Embryonic facial prominence (tissue), 1 donor: Measurements from ENCODE around the gene ANKRD55.
"Not testable (repeated sequence)": the region's sequence is repeated elsewhere in the genome, so short reads cannot be mapped to it uniquely, and the experiment has no call there.

Source experiments
- DNase-seq: peaks from one replicate; pipeline ENCODE4 v3.0.0-alpha.2; 2016; ENCODE audit errors: extremely low spot score

The ANKRD55 gene

DNA sequence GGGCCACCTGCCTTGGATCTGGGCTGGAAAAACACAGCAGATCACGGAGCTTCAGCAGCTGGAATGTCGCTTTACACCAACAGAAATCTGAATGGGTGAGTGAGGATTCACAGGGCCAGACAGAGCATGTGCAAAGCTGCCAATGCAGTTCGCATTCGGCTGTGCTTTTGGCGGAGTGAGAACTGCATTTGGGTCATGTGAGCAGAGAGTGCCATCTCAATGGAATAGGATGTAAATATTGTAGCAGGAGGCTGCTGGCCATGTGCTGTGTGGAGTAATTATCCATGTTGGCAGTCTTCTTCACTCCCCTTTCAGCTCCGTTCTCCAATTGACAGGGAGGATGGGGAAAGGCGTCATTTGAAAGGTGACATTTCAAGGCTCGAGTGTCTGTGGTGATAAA lies at the start of gene ANKRD55:
Gene ANKRD55 (minus strand): TSS at position 101 of the 400 bp plus-strand sequence. CDS start 417 bp downstream, outside the sequence.
- no peak for DNase-seq

DNA sequence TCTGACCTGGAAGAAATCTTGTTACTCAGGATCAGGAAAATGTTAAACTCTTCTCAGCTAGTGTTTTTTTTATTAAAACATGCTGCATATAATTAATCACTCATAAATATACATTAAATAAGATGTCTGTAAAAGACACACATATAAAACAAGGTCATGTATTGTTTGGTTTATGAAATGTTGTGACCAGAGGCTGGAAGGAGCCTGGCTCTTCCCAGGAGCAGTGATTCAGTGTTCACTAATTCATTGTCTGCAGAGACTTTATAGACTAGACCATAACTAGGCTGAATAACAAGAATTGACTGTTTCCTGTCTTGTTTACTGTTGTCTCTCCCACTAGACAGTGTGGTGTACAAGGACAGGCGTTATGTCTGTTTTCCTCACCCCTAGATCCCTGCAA lies 49.1 kb upstream of the ANKRD55 start:
- DNase-seq: no peak

DNA sequence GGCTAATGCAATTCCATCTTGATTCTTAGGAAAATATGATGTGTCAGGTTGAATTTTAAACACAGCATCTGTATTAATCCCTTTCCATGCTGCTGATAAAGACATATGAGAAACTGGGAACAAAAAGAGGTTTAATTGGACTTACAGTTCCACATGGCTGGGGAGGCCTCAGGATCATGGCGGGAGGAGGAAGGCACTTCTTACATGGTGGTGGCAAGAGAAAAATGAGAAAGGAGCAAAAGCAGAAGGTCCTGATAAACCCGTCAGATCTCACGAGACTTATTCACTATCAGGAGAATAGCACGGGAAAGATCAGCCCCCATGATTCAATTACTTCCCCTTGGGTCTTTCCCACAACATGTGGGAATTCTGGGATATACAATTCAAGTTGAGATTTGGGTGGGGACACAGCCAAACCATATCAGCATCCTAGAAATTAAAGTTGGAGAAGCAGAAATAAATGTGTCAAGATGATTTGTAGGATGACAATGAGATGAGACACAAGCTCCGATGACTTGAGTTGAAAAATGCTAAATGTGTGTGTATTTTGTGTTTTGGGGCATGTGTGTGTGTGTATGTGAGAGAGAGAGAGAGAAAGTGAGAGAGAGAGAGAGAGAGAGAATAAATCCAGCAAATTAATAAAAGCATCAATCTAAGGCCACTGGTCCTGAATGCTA lies 48.5 kb upstream of the ANKRD55 start:
- DNase-seq: no peak

DNA sequence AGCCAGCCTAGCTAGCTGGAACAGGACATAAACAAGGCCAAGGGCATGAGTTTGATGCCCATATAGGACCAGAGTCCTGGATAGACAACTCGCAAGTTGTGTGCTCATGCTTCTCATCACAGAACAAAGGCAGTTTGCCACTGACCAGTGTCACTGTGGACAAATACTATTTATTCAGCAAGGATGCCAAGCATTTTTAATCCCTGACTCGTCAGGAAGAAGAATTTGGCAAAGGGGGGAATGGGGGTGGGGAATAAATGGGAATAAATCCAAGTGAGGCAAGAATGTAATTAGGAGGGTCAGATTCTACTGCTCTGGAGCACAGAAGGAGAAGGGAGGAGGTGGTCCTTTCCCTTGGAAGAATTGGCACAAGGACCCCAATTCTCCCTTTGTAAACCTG lies 46.8 kb upstream of the ANKRD55 start:
- no peak for DNase-seq

DNA sequence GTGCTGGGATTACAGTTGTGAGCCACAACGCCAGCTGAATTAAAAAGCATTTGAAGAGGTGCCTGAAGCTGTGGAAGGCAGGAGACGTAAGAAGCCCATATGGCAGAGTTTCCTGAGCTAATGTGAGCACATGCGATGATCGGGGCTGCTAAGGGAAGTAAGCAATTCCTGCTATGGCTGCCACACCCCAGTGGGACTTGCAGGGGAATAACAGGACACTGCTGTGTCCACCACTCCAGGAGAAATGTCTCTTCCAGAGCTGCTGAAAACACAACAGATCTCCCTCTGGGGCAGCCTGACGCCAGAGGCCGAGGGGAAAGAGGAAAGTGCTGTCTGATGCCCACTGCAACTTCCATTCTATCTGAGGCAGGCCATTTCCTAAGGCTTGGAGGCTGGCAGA lies 46.2 kb upstream of the ANKRD55 start:
- no peak for DNase-seq

DNA sequence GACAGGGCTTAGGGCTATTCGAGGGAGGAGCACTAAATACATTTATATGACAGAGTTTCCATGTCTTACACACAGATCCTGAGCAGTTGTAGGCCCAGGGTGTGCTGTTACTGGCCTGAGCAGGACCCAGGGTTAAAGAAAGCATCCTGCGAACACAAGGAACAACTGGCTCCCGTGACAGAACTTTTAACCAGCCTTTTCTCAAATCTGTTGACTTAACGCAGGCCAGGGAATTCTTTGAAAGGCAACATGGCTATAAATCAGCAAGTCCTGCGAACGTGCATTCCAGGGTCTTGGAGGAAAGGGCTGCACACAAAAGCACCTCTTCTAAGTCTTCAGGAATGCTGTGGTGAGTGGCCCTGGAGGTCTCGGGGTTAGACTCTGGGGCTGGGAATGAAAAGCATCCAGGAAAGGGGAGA lies 45.2 kb upstream of the ANKRD55 start:
- DNase-seq: no peak

DNA sequence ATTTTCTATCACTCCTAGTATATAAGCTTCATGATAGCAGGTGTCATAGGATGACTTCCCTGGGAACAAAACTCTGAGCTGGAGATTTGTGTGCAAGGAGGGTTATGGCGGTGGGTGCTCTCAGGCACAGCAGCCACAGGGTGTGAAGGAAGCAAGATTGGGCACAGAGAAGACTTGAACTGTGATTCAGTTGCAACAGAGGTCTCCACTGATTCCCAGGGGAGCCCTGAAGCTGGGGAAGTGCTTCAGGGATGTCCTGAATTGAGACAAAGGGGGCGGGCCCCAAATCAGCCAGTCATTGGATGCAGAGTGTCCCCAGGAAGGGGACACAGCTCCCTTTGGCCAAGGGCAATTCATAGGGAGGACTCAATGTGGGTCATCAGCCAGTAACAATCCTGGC lies 44.4 kb upstream of the ANKRD55 start:
- DNase-seq: no peak

DNA sequence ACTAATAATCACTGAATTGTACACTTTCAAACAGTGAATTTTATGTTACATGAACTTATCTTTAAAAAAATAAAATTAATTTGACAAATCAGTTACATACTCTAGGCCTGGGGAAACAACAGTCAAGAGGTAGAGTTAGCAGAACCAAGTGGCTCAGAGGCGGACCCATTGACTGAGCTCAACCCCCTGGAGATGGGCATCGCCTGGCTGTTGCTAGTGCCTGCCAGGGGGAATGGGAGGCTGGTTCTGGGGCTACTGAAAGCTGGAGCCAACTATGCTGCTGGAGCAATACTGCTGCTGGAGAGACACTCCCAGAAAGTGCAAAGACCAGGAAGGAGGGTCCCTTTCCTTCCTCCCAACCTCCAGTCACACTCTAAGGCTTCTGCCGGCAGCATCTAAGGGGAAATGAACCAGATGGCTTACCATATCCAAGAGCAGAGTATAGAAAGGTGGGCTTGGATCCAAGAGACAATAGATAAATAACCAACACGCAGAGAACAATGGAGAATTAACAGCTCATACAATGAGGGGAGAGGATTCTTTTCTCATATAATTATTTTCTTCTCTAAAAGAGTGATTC lies 40.3 kb upstream of the ANKRD55 start:
- no peak for DNase-seq

DNA sequence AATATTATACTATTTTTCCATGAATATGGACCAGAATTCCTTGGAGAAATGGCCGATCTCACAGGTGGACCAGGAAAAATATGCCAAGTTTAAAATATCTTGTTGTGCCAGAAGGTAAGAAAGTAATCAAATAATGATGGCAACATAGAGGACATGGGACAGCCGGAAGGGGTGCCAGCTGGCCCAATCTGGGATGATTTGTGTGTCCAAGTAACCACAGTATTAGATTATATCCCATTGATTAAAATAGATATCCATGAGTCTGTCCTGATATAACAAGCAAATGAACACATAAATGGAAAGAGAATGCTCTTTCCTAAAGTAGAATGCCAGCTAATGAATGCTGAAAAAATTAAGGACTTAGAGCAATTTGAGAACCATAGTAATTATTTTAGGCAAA lies 39.6 kb upstream of the ANKRD55 start:
- DNase-seq: no peak

DNA sequence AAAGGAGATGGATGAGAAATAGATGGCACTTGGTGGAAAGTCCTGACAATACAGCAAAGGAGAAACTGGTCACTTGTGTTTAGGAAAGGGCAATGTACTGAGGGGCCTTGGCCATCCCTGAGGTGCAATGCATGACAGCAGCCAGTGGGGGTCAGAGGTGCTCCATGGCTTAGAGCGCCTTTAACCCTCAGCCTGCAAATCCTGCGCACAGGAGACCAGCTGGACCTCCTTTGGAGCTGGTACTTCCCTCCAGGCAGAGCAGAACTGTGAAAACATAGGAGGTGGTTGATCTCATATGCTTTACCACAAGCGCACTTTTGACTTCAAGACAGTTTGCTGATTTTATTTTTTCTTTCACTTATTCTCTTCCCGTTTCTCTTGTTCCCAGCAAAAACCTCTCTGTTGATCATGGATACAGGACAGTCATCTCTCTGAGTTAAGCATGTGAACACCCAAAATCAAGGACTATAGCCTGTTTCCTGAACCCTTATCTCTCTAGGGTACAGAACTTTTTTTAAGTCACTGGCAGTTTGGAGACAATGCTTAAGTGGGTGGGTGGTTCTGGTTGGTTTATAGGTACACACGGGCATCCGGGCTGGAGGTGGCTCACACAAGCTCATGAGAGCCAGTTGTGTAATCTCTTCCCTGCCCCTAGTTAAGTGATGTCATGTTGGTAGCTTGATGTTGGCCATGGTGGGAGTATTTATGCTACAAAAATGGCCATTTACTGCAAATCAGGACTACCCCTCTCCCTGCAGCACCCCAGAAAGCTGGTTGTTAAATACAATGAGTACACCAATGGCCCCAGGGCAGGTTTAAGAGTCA lies 37.6 kb upstream of the ANKRD55 start:
- DNase-seq: peak; percentile 69

DNA sequence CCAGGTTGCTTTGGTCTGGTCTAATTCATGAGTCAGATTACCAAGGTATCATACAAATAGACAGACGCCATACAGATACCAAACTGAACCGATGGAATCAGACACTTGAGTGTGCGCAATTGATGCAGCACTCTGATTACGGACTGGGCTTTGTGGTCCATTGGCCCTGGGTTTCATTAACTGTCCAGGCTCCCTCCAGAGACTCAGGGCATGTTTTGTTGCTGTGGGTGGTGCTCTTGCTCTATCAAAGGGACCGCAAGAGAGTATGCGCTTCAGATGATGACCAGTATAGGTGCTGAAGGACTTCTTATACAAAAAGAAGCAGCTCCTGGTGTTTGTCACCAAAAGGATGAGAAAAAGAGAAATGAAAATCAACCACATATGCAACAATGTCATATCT lies 36.9 kb upstream of the ANKRD55 start:
- DNase-seq: no peak

DNA sequence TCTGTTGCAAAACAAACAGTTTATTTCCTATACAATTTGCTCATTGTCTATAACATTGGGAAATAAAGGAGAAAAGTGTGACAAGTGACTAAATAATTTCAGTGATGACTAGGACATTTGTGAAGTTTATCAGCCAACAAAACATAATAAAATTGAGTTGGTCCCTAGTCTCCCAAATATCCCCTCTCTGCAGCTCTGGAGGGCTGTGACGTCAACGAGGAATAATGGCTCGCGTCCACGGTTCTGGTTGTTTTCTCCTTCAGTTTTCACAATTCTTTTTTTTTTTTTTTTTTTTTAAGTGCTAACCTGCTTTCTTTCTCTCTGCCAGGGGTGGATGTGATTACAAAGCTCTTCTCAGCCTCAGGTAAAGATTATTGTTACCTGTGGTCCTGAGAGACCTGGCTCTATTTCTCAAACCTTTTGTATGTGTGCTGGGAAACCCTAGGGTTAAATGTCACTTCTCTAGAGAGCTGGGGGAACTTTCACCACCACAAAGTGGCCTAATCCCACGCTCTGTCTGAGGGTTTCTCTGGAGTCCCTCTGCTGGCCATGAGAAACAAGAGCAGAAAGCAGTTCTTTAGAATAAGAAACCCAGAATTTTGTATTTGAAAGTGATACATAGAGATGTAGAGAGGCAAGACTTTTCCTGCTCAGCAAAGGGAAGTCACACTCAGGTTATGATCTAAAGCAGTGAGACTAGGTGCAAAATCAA lies 36.2 kb upstream of the ANKRD55 start:
- no peak for DNase-seq

DNA sequence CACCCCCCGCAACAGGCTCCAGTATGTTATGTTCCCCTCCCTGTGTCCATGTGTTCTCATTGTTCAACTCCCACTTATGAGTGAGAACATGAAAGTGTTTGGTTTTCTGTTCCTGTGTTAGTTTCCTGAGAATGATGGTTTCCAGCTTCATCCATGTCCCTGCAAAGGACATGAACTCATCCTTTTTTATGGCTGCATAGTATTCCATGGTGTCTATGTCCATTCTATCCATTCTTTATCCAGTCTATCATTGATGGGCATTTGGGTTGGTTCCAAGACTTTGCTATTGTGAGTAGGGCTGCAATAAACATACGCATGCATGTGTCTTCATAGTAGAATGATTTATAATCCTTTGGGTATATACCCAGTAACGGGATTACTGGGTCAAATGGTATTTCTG lies 35.6 kb upstream of the ANKRD55 start:
- DNase-seq: not testable (repeated sequence)

DNA sequence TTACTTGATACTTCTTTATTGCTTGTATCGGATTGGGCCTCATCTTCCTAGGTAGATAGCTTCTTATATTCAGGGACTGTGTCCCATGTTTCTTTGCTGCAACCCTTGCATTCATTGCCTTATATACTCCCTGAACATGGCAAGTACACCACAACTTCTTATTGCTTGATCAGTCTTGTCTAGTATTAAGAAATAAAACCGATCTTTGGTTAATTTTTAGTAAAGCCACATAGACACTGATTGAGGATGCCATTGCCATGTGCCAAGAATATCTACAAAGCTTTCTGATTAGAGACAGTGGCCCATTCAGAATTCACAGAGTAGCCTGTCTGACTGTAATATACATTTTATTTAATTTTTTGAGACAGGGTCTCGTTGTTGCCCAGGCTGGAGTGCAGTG lies 34.7 kb upstream of the ANKRD55 start:
- no peak for DNase-seq

DNA sequence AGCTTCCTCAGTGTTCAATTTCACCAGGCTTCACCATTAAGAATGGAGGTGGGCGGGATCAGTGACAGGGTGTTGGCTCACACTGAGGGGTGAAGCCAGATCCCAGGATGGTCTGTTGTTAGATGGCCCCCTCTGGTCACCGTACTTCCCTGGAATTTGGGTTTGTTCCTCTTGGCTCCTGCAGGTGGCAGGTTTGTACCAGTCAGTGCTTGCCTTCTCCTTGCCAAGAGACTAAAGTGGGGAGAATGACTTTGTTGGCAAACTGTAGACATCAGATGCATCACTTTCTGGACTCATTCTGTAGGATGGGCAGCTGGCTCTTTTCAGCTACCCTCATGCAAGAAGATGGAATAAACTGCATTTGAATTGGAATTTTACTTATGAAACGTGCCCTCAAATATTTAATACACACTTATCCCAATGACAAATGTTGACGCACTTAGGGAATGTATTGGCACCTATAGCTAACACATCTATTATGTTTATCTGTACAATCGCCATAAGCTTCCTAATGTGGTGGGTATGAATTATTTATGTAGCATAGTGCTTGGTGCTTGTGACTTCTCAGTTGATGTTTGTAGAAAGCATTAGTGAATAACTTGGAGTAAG lies 31.4 kb upstream of the ANKRD55 start:
- no peak for DNase-seq

DNA sequence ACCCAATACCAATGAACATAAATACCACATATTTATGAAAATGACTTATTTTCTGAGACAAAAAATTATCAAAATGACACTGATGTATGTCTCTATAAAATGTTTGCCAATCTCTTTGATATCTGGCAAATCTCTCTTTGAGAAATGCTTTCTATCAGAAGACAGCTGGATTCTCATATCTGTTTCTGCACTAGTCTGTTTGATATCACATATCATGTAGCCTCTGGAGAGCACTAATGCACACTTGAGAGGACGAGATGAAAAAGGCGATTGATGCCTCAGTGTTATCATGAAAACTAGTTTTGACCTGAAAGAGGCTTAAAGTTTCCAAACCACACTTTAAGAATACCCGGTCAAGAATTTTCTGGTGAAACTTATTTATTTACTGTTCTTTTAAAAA lies 29.1 kb upstream of the ANKRD55 start:
- no peak for DNase-seq

DNA sequence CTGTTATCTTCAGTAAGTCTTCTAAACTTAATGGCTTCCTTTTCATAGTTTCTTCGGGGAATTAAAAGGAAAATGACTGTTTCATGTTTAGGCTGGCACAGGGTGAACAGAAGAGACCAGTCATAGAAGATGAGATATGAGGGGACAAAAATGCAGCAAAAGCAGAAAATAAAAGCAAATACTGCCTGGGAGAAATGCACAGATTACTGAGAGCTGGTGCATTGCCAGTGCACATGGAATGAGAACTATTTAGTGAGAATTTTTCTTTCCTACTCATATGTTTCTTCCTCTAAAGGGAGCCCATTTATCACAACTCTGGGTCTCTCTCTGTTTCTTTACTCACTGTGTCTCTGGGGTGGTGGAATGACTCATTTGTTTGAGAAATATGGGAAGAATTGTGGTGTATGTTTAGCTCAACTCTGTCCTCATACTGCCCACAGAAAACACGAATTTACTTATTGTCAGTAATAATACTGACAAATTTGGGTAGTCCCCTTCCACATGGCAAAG lies 25.9 kb upstream of the ANKRD55 start:
- DNase-seq: no peak

DNA sequence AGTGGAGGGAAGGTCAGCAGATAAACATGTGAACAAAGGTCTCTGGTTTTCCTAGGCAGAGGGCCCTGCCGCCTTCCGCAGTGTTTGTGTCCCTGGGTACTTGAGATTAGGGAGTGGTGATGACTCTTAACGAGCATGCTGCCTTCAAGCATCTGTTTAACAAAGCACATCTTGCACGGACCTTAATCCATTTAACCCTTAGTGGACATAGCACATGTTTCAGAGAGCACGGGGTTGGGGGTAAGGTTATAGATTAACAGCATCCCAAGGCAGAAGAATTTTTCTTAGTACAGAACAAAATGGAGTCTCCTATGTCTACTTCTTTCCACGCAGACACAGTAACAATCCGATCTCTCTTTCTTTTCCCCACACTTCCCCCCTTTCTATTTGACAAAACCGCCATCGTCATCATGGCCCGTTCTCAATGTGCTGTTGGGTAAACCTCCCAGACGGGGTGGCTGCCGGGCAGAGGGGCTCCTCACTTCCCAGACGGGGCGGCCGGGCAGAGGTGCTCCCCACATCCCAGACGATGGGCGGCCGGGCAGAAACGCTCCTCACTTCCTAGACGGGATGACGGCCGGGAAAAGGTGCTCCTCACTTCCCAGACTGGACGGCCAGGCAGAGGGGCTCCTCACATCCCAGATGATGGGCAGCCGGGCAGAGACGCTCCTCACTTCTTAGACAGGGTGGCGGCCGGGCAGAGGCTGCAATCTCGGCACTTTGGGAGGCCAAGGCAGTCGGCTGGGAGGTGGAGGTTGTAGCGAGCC lies 24.8 kb upstream of the ANKRD55 start:
- not testable (repeated sequence) for DNase-seq

DNA sequence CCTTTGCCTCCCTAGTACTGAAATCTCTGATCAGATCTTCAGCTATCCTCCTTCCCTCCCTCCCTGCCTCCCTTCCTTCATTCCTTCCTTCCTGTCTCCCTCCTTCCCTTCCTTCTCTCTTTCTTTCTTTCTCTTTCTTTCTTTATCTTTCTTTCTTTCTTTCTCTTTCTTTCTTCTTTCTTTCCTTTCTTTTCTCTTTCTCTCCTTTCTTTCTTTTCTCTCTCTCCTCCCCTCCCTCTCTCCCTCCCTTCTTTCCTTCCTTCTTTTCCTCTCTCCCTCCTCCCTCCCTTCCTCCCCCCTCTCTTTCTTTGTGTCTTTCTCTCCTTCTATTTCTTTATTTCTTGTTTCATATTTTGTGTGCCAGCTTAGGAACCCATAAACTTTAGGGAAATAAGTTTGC lies 23.9 kb upstream of the ANKRD55 start:
- no peak for DNase-seq

DNA sequence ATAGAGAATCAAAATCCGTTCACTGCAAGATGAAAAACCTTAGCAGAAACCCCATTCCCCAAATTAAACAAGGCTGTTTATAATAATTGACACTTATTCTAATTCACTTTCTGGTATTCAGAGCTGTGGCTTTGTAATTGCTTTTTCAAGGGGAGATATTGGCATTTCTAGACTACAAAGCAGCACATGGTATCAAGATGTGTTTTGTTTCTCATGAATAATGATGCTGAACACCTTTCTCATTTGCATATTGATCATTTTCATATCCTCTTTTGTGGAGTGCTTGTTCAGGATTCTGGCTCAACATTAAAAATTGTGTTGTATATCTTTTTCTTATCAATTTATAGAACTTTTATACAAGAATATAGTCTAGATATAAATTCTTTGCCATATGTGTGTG lies 22.4 kb upstream of the ANKRD55 start:
- DNase-seq: no peak

DNA sequence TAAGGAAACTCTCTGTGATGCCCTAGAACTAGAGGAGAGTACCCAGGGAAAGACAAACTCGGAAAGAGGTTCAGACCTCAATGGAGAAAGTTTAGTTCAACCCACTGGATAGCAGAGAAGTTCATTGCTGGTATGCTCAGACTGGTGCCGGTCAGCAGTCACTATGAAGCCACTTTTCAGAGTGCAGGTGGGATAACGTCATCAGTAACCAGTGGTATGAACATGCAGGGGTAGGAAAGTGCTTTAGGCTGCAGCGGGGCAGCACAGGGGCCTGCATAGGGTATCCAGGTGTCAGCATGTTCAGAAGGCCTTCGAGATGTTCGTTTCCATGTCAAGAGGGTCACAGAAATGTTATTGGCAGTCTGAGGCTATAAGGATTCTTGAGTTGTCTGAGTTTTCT lies 20.8 kb upstream of the ANKRD55 start:
- no peak for DNase-seq
